Measurements from ENCODE around the gene SYT2. TPM values are rescaled to one million over a fixed set of nuclear protein-coding genes. Genes with fewer than 3 reads are reported as not detected.
A peak's percentile ranks its signal among the peaks of the same experiment; 100 is the strongest.
"Not testable (repeated sequence)": the region's sequence is repeated elsewhere in the genome, so short reads cannot be mapped to it uniquely, and the experiment has no call there.

The SYT2 gene
- total RNA-seq, 1 experiment from 2014 or later: not detected

GRCh38 chr1:202589190-202589930 is 120.9 kb downstream of the SYT2 start:
- in situ Hi-C loops (cut with HindIII; ENCODE audit: low pct_unique_long_range_greater_than_20kb, low sequenced_read_pairs): no loop called here
- peak; percentile 98 for DNase-seq (ENCODE audit: low read depth)

GRCh38 chr1:202588503-202589189 is 121.6 kb downstream of the SYT2 start:
- DNase-seq (ENCODE audit: low read depth): no peak
- in situ Hi-C loops (cut with HindIII; ENCODE audit: low pct_unique_long_range_greater_than_20kb, low sequenced_read_pairs): no loop called here

GRCh38 chr1:202587859-202588485 is 122.3 kb downstream of the SYT2 start:
- no peak for DNase-seq (ENCODE audit: low read depth)
- in situ Hi-C loops (cut with HindIII; ENCODE audit: low pct_unique_long_range_greater_than_20kb, low sequenced_read_pairs): no loop called here

- no peak for DNase-seq (ENCODE audit: low read depth)
- in situ Hi-C loops (cut with HindIII; ENCODE audit: low pct_unique_long_range_greater_than_20kb, low sequenced_read_pairs): no loop called here
Measured at GRCh38 chr1:202586871-202587270, 123.4 kb downstream of the SYT2 start.

- peak; percentile 46 for DNase-seq (ENCODE audit: low read depth)
- in situ Hi-C loops (cut with HindIII; ENCODE audit: low pct_unique_long_range_greater_than_20kb, low sequenced_read_pairs): no loop called here
Measured at GRCh38 chr1:202586018-202586821, 124.0 kb downstream of the SYT2 start.

- no peak for DNase-seq (ENCODE audit: low read depth)
- in situ Hi-C loops (cut with HindIII; ENCODE audit: low pct_unique_long_range_greater_than_20kb, low sequenced_read_pairs): no loop called here
Measured at GRCh38 chr1:202585590-202585933, 124.7 kb downstream of the SYT2 start.

GRCh38 chr1:202584707-202585589 is 125.3 kb downstream of the SYT2 start:
- DNase-seq (ENCODE audit: low read depth): no peak

GRCh38 chr1:202582350-202582749 is 127.9 kb downstream of the SYT2 start:
- DNase-seq (ENCODE audit: low read depth); in situ Hi-C loops (cut with HindIII; ENCODE audit: low pct_unique_long_range_greater_than_20kb, low sequenced_read_pairs): not testable (repeated sequence)

More at GRCh38 chr1:202584707-202585589, 125.3 kb downstream of the SYT2 start:
- in situ Hi-C loops (cut with HindIII; ENCODE audit: low pct_unique_long_range_greater_than_20kb, low sequenced_read_pairs): no loop called here

GRCh38 chr1:202580619-202581018 is 129.6 kb downstream of the SYT2 start:
- in situ Hi-C loops (cut with HindIII; ENCODE audit: low pct_unique_long_range_greater_than_20kb, low sequenced_read_pairs): no loop called here
- no peak for DNase-seq (ENCODE audit: low read depth)

GRCh38 chr1:202579806-202580205 is 130.4 kb downstream of the SYT2 start:
- DNase-seq (ENCODE audit: low read depth): no peak
- in situ Hi-C loops (cut with HindIII; ENCODE audit: low pct_unique_long_range_greater_than_20kb, low sequenced_read_pairs): no loop called here

- in situ Hi-C loops (cut with HindIII; ENCODE audit: low pct_unique_long_range_greater_than_20kb, low sequenced_read_pairs): no loop called here
- no peak for DNase-seq (ENCODE audit: low read depth)
Measured at GRCh38 chr1:202578565-202578964, 131.7 kb downstream of the SYT2 start.

- DNase-seq (ENCODE audit: low read depth): no peak
- in situ Hi-C loops (cut with HindIII; ENCODE audit: low pct_unique_long_range_greater_than_20kb, low sequenced_read_pairs): no loop called here
Measured at GRCh38 chr1:202578001-202578504, 132.2 kb downstream of the SYT2 start.

GRCh38 chr1:202577381-202577780 is 132.9 kb downstream of the SYT2 start:
- no peak for DNase-seq (ENCODE audit: low read depth)
- in situ Hi-C loops (cut with HindIII; ENCODE audit: low pct_unique_long_range_greater_than_20kb, low sequenced_read_pairs): no loop called here

- in situ Hi-C loops (cut with HindIII; ENCODE audit: low pct_unique_long_range_greater_than_20kb, low sequenced_read_pairs): no loop called here
Measured at GRCh38 chr1:202576816-202577215, 133.4 kb downstream of the SYT2 start.

GRCh38 chr1:202575918-202576653 is 134.2 kb downstream of the SYT2 start:
- no peak for DNase-seq (ENCODE audit: low read depth)
- in situ Hi-C loops (cut with HindIII; ENCODE audit: low pct_unique_long_range_greater_than_20kb, low sequenced_read_pairs): no loop called here

More at GRCh38 chr1:202576816-202577215, 133.4 kb downstream of the SYT2 start:
- DNase-seq (ENCODE audit: low read depth): no peak

- in situ Hi-C loops (cut with HindIII; ENCODE audit: low pct_unique_long_range_greater_than_20kb, low sequenced_read_pairs): no loop called here
- DNase-seq (ENCODE audit: low read depth): no peak
Measured at GRCh38 chr1:202572867-202573266, 137.4 kb downstream of the SYT2 start.
